ENCODE measurements around the gene SYT9.

SYT9 gene

GRCh38 chr11:7417328-7417727 is 165.6 kb downstream of the SYT9 start:
- Histone ChIP-seq H3K9me3 (ENCODE audit: control insufficient read depth in 2 of 2, low read length in 2 of 2) (no peaks in the 10 kb centered on the region), H3K36me3 (ENCODE audit: control insufficient read depth in 2 of 2, insufficient read depth in 2 of 2, low read length in 2 of 2) (no peaks in the 10 kb centered on the region), H3K27me3 (ENCODE audit: control insufficient read depth in 2 of 2, insufficient read depth in 2 of 2, low read length in 2 of 2) (no peaks in the 10 kb centered on the region), H3K9ac (ENCODE audit: low read depth in 1 of 2, low read length in 2 of 2) (no peak overlapping the region), H3K4me3 (ENCODE audit: low read length in 2 of 2) (no peak overlapping the region), H3K27ac (ENCODE audit: low read depth in 2 of 2, low read length in 2 of 2) (no peak overlapping the region), H3K4me1 (ENCODE audit: control insufficient read depth in 2 of 2, insufficient read depth in 2 of 2, low read length in 2 of 2) (peaks cover 0 to 4% of the 10 kb centered on the region in 2 donors)

GRCh38 chr11:7418061-7418460 is 166.4 kb downstream of the SYT9 start:
- Histone ChIP-seq H3K36me3 (ENCODE audit: control insufficient read depth in 2 of 2, insufficient read depth in 2 of 2, low read length in 2 of 2) (no peaks in the 10 kb centered on the region), H3K9me3 (ENCODE audit: control insufficient read depth in 2 of 2, low read length in 2 of 2) (no peaks in the 10 kb centered on the region), H3K27ac (ENCODE audit: low read depth in 2 of 2, low read length in 2 of 2) (no peak overlapping the region), H3K27me3 (ENCODE audit: control insufficient read depth in 2 of 2, insufficient read depth in 2 of 2, low read length in 2 of 2) (no peaks in the 10 kb centered on the region), H3K4me1 (ENCODE audit: control insufficient read depth in 2 of 2, insufficient read depth in 2 of 2, low read length in 2 of 2) (peaks cover 0 to 4% of the 10 kb centered on the region in 2 donors), H3K9ac (ENCODE audit: low read depth in 1 of 2, low read length in 2 of 2) (no peak overlapping the region), H3K4me3 (ENCODE audit: low read length in 2 of 2) (no peak overlapping the region)

- H3K27ac ChIP-seq (ENCODE audit: low read depth in 2 of 2, low read length in 2 of 2) = no peak overlapping the region
- H3K4me1 ChIP-seq (ENCODE audit: control insufficient read depth in 2 of 2, insufficient read depth in 2 of 2, low read length in 2 of 2) = peaks cover 0 to 4% of the 10 kb centered on the region in 2 donors
Measured at GRCh38 chr11:7418906-7419305, 167.2 kb downstream of the SYT9 start.

DNA sequence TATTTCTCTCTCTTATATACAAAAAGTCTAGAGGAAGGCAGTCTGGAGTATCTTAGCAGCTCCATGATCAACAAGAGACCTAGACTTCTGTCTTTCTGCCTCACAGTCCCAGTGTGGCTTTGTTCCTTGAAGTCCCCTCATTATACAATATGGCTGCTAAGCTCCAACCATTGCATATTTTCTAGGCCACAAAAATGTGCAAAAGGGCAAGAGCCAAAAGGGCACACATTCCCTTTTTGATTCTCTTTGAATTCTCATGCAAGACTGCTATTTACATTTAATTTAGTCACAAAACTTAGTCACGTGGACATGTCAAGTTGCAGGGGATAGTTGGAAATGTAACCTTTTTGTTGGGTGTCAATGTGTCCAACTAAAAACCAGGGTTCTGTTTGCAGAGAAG is 169.4 kb downstream of the SYT9 start:
- Histone ChIP-seq H3K9ac (ENCODE audit: low read depth in 1 of 2, low read length in 2 of 2) (no peak overlapping the region), H3K27me3 (ENCODE audit: control insufficient read depth in 2 of 2, insufficient read depth in 2 of 2, low read length in 2 of 2) (no peaks in the 10 kb centered on the region), H3K27ac (ENCODE audit: low read depth in 2 of 2, low read length in 2 of 2) (no peak overlapping the region), H3K4me1 (ENCODE audit: control insufficient read depth in 2 of 2, insufficient read depth in 2 of 2, low read length in 2 of 2) (no peaks in the 10 kb centered on the region), H3K4me3 (ENCODE audit: low read length in 2 of 2) (no peak overlapping the region), H3K36me3 (ENCODE audit: control insufficient read depth in 2 of 2, insufficient read depth in 2 of 2, low read length in 2 of 2) (no peaks in the 10 kb centered on the region), H3K9me3 (ENCODE audit: control insufficient read depth in 2 of 2, low read length in 2 of 2) (no peaks in the 10 kb centered on the region)

More at GRCh38 chr11:7418906-7419305, 167.2 kb downstream of the SYT9 start:
- Histone ChIP-seq H3K4me3 (ENCODE audit: low read length in 2 of 2) (no peak overlapping the region), H3K27me3 (ENCODE audit: control insufficient read depth in 2 of 2, insufficient read depth in 2 of 2, low read length in 2 of 2) (no peaks in the 10 kb centered on the region), H3K36me3 (ENCODE audit: control insufficient read depth in 2 of 2, insufficient read depth in 2 of 2, low read length in 2 of 2) (no peaks in the 10 kb centered on the region), H3K9ac (ENCODE audit: low read depth in 1 of 2, low read length in 2 of 2) (no peak overlapping the region), H3K9me3 (ENCODE audit: control insufficient read depth in 2 of 2, low read length in 2 of 2) (no peaks in the 10 kb centered on the region)

DNA sequence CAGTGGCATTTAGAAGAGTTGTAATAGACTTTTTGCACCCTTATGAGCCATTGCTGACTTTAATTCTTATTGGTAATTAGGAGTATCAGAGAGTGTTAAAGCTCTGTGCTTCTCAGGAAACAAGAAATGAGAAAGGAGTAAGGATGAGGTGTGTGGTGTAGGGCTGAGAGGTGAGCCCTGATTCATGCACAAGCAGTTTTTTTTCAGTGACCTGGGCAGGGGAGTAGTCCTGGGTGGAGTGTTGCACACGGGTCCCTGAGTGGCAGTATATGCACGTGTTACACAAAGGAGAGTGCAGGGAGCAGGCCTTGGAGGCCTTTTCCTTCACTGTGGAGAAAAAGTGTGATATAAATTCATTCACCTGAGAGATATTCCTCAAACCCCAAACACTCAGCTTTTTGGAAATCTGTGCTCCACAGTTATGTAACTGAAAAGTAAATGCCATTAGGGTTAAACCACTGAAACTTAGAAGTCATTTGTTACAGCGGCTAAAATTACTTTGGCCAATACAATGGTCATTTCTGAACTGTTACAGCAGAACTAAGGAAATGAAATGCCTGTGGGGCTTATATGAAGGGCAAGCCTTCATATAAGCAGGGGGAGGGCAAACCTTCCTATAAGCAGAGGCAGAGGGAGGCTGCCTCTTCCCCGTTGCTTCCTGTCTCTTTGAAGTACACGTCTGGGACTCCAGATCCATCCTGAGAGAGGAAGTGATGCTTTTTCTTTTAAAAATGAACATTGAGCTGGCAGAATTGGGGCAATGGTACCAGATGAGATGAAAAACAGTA is 171.0 kb downstream of the SYT9 start:
- Histone ChIP-seq H3K27ac (ENCODE audit: low read depth in 2 of 2, low read length in 2 of 2) (no peak overlapping the region), H3K4me3 (ENCODE audit: low read length in 2 of 2) (no peak overlapping the region), H3K9ac (ENCODE audit: low read depth in 1 of 2, low read length in 2 of 2) (no peak overlapping the region), H3K27me3 (ENCODE audit: control insufficient read depth in 2 of 2, insufficient read depth in 2 of 2, low read length in 2 of 2) (peaks cover 0 to 1% of the 10 kb centered on the region in 2 donors), H3K4me1 (ENCODE audit: control insufficient read depth in 2 of 2, insufficient read depth in 2 of 2, low read length in 2 of 2) (no peaks in the 10 kb centered on the region), H3K9me3 (ENCODE audit: control insufficient read depth in 2 of 2, low read length in 2 of 2) (no peaks in the 10 kb centered on the region), H3K36me3 (ENCODE audit: control insufficient read depth in 2 of 2, insufficient read depth in 2 of 2, low read length in 2 of 2) (no peaks in the 10 kb centered on the region)

DNA sequence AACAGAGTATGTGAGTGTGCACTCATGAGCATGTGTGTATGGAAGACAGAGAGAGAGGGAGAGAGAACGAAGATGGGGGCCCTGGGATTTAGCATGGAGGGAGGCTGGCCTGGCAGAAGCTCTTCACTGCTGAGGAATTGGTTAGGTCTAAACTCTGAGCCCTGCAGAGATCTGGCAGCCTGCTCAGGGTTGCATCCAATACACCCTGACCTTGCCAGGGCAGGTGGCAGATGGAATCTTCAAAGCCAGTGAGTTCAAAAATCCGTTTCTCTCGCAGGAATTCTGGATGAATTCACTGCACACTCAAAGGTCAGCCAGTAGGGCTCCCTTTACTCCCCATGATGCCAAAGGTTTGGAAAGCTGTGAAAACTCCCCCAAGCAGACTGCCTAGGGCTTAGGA is 172.2 kb downstream of the SYT9 start:
- Histone ChIP-seq H3K27me3 (ENCODE audit: control insufficient read depth in 2 of 2, insufficient read depth in 2 of 2, low read length in 2 of 2) (peaks cover 0 to 1% of the 10 kb centered on the region in 2 donors), H3K4me1 (ENCODE audit: control insufficient read depth in 2 of 2, insufficient read depth in 2 of 2, low read length in 2 of 2) (no peaks in the 10 kb centered on the region), H3K4me3 (ENCODE audit: low read length in 2 of 2) (no peak overlapping the region), H3K9me3 (ENCODE audit: control insufficient read depth in 2 of 2, low read length in 2 of 2) (no peaks in the 10 kb centered on the region), H3K27ac (ENCODE audit: low read depth in 2 of 2, low read length in 2 of 2) (no peak overlapping the region), H3K9ac (ENCODE audit: low read depth in 1 of 2, low read length in 2 of 2) (no peak overlapping the region), H3K36me3 (ENCODE audit: control insufficient read depth in 2 of 2, insufficient read depth in 2 of 2, low read length in 2 of 2) (no peaks in the 10 kb centered on the region)

DNA sequence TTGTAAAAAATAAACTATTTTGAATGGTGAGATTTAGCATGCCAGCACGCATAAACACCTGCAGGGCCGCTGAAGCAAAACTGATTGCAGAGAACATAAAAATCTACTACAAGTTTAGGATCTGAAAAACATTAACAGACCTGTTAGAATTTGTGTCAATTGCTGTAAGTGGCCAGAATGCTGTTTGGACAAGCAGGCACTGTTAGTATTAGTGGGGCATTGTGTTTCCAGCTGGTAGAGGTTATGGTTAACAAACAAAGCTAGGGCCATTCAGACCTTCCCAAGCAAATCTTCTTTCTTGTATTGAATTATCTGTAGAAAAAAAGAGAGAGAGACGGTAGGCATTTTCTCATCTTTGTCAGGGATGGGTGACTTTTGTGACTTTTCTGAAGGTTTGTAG is 176.0 kb downstream of the SYT9 start:
- Histone ChIP-seq H3K27me3 (ENCODE audit: control insufficient read depth in 2 of 2, insufficient read depth in 2 of 2, low read length in 2 of 2) (peaks cover 0 to 1% of the 10 kb centered on the region in 2 donors), H3K9me3 (ENCODE audit: control insufficient read depth in 2 of 2, low read length in 2 of 2) (no peaks in the 10 kb centered on the region), H3K27ac (ENCODE audit: low read depth in 2 of 2, low read length in 2 of 2) (no peak overlapping the region), H3K9ac (ENCODE audit: low read depth in 1 of 2, low read length in 2 of 2) (no peak overlapping the region), H3K4me1 (ENCODE audit: control insufficient read depth in 2 of 2, insufficient read depth in 2 of 2, low read length in 2 of 2) (no peaks in the 10 kb centered on the region), H3K4me3 (ENCODE audit: low read length in 2 of 2) (no peak overlapping the region), H3K36me3 (ENCODE audit: control insufficient read depth in 2 of 2, insufficient read depth in 2 of 2, low read length in 2 of 2) (no peaks in the 10 kb centered on the region)

- Histone ChIP-seq H3K27ac (ENCODE audit: low read depth in 2 of 2, low read length in 2 of 2) (no peak overlapping the region), H3K27me3 (ENCODE audit: control insufficient read depth in 2 of 2, insufficient read depth in 2 of 2, low read length in 2 of 2) (peaks cover 0 to 1% of the 10 kb centered on the region in 2 donors), H3K9me3 (ENCODE audit: control insufficient read depth in 2 of 2, low read length in 2 of 2) (no peaks in the 10 kb centered on the region), H3K9ac (ENCODE audit: low read depth in 1 of 2, low read length in 2 of 2) (no peak overlapping the region), H3K4me1 (ENCODE audit: control insufficient read depth in 2 of 2, insufficient read depth in 2 of 2, low read length in 2 of 2) (no peaks in the 10 kb centered on the region), H3K4me3 (ENCODE audit: low read length in 2 of 2) (no peak overlapping the region), H3K36me3 (ENCODE audit: control insufficient read depth in 2 of 2, insufficient read depth in 2 of 2, low read length in 2 of 2) (no peaks in the 10 kb centered on the region)
Measured at GRCh38 chr11:7428196-7428595, 176.5 kb downstream of the SYT9 start.

DNA sequence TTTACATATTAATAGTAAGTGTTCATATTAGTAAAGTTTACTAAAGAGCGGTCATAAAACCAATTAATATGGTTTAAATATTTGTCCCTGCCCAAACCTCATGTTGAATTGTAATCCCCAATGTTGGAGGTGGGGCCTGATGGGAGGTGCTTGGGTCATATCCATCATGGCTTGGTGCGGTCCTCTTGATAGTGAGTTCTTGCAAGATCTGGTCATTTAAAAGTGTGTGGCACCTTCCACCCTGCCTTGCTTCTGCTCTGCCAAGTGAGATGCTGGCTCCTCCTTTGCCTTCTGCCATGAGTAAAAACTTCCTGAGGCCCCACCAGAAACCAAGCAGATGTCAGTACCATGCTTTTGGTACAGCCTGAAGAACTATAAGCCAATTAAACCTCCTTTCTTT is 178.8 kb downstream of the SYT9 start:
- H3K9me3 ChIP-seq (ENCODE audit: control insufficient read depth in 2 of 2, low read length in 2 of 2) = no peaks in the 10 kb centered on the region
- H3K36me3 ChIP-seq (ENCODE audit: control insufficient read depth in 2 of 2, insufficient read depth in 2 of 2, low read length in 2 of 2) = no peaks in the 10 kb centered on the region
- peaks cover 0 to 1% of the 10 kb centered on the region in 2 donors for H3K27me3 ChIP-seq (ENCODE audit: control insufficient read depth in 2 of 2, insufficient read depth in 2 of 2, low read length in 2 of 2)
- H3K4me3 ChIP-seq (ENCODE audit: low read length in 2 of 2) = no peak overlapping the region
- no peaks in the 10 kb centered on the region for H3K4me1 ChIP-seq (ENCODE audit: control insufficient read depth in 2 of 2, insufficient read depth in 2 of 2, low read length in 2 of 2)
- no peak overlapping the region for H3K9ac ChIP-seq (ENCODE audit: low read depth in 1 of 2, low read length in 2 of 2)
- no peak overlapping the region for H3K27ac ChIP-seq (ENCODE audit: low read depth in 2 of 2, low read length in 2 of 2)

GRCh38 chr11:7435176-7435575 is 183.5 kb downstream of the SYT9 start:
- Histone ChIP-seq H3K36me3 (ENCODE audit: control insufficient read depth in 2 of 2, insufficient read depth in 2 of 2, low read length in 2 of 2) (no peaks in the 10 kb centered on the region), H3K9ac (ENCODE audit: low read depth in 1 of 2, low read length in 2 of 2) (no peak overlapping the region), H3K27ac (ENCODE audit: low read depth in 2 of 2, low read length in 2 of 2) (no peak overlapping the region), H3K4me3 (ENCODE audit: low read length in 2 of 2) (no peak overlapping the region), H3K4me1 (ENCODE audit: control insufficient read depth in 2 of 2, insufficient read depth in 2 of 2, low read length in 2 of 2) (no peaks in the 10 kb centered on the region), H3K9me3 (ENCODE audit: control insufficient read depth in 2 of 2, low read length in 2 of 2) (no peaks in the 10 kb centered on the region), H3K27me3 (ENCODE audit: control insufficient read depth in 2 of 2, insufficient read depth in 2 of 2, low read length in 2 of 2) (no peaks in the 10 kb centered on the region)

All from mucosa of rectum (tissue), 2 donors.